VCaP (cell line): ENCODE results near the gene OR52I1.

Experiments used
- H3K27ac ChIP-seq: fragments of 450-650 bp; 2 replicates; pipeline ENCODE4 v1.5.1; 2017
- TF ChIP-seq, protein P1 (sequence below): fragments of 450-650 bp; conservative IDR thresholded peaks from 2 replicates; pipeline ENCODE4 v1.5.1; 2017; ENCODE audit warnings: mild to moderate bottlenecking, moderate library complexity

The OR52I1 gene

DNA sequence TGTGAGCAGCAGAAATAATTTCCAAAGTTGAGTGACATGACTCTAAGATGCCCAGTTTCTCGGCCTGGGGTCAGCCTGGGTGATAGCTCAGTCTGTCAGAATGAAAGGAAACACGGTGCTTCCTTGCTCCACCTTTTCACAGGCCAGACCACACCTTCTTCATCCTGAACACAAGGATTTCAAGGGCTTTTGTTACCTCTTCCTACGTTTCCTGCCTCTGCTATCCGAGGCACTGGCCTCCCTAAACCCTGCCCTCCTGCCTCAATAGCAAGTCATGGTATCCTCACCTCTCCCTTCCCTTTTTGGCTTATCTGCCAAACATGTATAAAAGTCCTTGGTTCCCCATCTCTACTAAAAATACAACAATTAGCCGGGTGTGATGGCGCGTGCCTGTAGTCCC, 48.2 kb downstream of the OR52I1 start:
- TF ChIP-seq, protein P1, sequence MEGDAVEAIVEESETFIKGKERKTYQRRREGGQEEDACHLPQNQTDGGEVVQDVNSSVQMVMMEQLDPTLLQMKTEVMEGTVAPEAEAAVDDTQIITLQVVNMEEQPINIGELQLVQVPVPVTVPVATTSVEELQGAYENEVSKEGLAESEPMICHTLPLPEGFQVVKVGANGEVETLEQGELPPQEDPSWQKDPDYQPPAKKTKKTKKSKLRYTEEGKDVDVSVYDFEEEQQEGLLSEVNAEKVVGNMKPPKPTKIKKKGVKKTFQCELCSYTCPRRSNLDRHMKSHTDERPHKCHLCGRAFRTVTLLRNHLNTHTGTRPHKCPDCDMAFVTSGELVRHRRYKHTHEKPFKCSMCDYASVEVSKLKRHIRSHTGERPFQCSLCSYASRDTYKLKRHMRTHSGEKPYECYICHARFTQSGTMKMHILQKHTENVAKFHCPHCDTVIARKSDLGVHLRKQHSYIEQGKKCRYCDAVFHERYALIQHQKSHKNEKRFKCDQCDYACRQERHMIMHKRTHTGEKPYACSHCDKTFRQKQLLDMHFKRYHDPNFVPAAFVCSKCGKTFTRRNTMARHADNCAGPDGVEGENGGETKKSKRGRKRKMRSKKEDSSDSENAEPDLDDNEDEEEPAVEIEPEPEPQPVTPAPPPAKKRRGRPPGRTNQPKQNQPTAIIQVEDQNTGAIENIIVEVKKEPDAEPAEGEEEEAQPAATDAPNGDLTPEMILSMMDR, result no peak

DNA sequence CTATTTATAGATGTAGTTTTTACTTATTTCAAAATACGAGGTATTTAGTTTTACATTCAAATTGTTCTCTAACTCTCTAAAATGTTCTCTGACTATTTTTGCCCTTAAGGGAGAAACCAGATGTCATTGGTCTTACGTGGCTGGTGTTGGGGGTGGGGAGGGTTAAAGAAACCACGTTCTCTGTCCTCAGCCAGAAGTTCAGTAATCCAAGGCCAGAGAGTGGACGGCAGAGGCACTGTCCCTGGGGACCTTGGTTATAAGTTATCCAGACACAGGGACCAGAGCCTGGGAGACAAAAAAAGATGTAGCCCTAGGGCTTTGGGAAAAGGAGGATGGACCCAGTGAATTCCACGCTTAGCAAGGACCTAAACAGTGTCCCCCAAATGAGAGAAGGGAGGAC, 49.2 kb downstream of the OR52I1 start:
- TF ChIP-seq, protein P1, result no peak
- no peak overlapping the region for H3K27ac ChIP-seq

More for the DNA sequence above, 48.2 kb downstream of the OR52I1 start:
- no peak overlapping the region for H3K27ac ChIP-seq

DNA sequence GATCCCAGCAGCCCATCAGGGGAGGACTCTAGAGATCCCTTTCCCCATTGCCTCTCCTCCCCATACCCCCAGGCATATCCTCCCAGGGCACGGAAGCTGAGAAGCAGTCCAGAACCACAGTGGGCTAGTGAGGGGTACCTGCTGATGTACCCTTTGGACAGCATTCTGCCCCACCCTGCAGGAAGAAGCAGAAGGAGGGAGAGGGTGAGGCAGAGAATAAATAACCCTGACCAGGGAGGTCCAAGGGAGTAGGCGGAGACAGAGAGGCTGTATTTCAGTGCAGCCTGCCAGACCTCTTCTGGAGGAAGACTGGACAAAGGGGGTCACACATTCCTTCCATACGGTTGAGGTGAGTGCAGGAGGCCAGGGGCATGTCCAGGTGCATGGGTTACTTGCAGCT, 49.8 kb downstream of the OR52I1 start, which contains the start of gene OR51E1:
OR51E1 (plus strand) TSS at position 301 of the 400 bp plus-strand sequence. CDS start 8,545 bp downstream, outside the sequence.
- peak within 1 kb of the TSS; percentile 10; the same call in 1 of the 2 replicates for H3K27ac ChIP-seq
- TF ChIP-seq, protein P1, result no peak

DNA sequence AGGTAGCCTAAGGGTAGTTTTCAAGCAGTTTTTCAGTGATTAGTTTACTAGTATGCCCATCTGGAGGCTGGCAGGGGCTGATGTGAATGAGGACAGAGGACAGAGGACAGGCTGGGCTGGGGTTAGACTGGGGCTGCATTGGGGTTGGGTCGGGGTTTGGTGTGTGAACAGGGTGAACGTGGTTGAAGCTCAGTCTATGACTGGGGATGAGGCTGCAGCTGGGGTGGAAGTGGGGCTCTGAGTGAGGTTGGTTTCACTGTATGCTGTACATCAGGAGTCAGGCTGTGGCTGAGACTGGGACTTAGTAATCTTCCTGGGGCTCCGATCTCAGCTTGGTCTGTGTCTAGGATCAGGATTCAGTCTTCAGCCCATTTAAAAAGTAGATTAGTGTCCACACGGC, 50.4 kb downstream of the OR52I1 start:
- TF ChIP-seq, protein P1, result no peak
- H3K27ac ChIP-seq, result 0 out of 2 replicates have a peak overlapping the region, but pooled peaks have one; percentile 10
